Fibroblast of the aortic adventitia (primary cell): Measurements from ENCODE around the gene ARFGAP1. TPM values are rescaled to one million over a fixed set of nuclear protein-coding genes. Genes with fewer than 3 reads are reported as not detected.

Experiments used
- DNase-seq: peaks from one replicate; pipeline ENCODE4 v3.0.0-alpha.2; 2010; ENCODE audit warnings: low read depth
- H3K4me3 ChIP-seq: 2 replicates; pipeline ENCODE4 v1.5.1; 2011; ENCODE audit warnings: low read depth, mild to moderate bottlenecking, control low read depth, low read length, moderate library complexity
- total RNA-seq: library from RNA; depleted of rRNA; stranded (reverse); fragments of >200 nt; gene quantifications from 2 replicates; pipeline ENCODE4 v1.2.3, GENCODE V29; 2012; ENCODE audit warnings: low replicate concordance
- TF ChIP-seq, protein P1 (sequence below): IDR thresholded peaks from 2 replicates; pipeline ENCODE4 v1.5.1; 2011; ENCODE audit warnings: mild to moderate bottlenecking, low read length, control low read depth, inconsistent platforms; ENCODE audit not compliant: insufficient read depth

Gene ARFGAP1
- total RNA-seq, 1 donor, result 45.5 TPM

GRCh38 chr20:63241272-63241671, 31.3 kb upstream of the ARFGAP1 start:
- H3K4me3 ChIP-seq, result no peak overlapping the region
- DNase-seq, result no peak
- TF ChIP-seq, protein P1, sequence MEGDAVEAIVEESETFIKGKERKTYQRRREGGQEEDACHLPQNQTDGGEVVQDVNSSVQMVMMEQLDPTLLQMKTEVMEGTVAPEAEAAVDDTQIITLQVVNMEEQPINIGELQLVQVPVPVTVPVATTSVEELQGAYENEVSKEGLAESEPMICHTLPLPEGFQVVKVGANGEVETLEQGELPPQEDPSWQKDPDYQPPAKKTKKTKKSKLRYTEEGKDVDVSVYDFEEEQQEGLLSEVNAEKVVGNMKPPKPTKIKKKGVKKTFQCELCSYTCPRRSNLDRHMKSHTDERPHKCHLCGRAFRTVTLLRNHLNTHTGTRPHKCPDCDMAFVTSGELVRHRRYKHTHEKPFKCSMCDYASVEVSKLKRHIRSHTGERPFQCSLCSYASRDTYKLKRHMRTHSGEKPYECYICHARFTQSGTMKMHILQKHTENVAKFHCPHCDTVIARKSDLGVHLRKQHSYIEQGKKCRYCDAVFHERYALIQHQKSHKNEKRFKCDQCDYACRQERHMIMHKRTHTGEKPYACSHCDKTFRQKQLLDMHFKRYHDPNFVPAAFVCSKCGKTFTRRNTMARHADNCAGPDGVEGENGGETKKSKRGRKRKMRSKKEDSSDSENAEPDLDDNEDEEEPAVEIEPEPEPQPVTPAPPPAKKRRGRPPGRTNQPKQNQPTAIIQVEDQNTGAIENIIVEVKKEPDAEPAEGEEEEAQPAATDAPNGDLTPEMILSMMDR, result no peak

- no peak for DNase-seq
- H3K4me3 ChIP-seq, result no peak overlapping the region
- TF ChIP-seq, protein P1, result no peak
Observed at GRCh38 chr20:63242736-63243135, 29.9 kb upstream of the ARFGAP1 start.

- no peak for DNase-seq
- H3K4me3 ChIP-seq, result no peak overlapping the region
- TF ChIP-seq, protein P1, result no peak
Observed at GRCh38 chr20:63243604-63244247, 28.9 kb upstream of the ARFGAP1 start.

- TF ChIP-seq, protein P1, result no peak
- DNase-seq, result no peak
- no peak overlapping the region for H3K4me3 ChIP-seq
Observed at GRCh38 chr20:63244468-63244867, 28.1 kb upstream of the ARFGAP1 start.

- DNase-seq, result no peak
- TF ChIP-seq, protein P1, result no peak
- no peak overlapping the region for H3K4me3 ChIP-seq
Observed at GRCh38 chr20:63246490-63247288, 25.9 kb upstream of the ARFGAP1 start.

DNA sequence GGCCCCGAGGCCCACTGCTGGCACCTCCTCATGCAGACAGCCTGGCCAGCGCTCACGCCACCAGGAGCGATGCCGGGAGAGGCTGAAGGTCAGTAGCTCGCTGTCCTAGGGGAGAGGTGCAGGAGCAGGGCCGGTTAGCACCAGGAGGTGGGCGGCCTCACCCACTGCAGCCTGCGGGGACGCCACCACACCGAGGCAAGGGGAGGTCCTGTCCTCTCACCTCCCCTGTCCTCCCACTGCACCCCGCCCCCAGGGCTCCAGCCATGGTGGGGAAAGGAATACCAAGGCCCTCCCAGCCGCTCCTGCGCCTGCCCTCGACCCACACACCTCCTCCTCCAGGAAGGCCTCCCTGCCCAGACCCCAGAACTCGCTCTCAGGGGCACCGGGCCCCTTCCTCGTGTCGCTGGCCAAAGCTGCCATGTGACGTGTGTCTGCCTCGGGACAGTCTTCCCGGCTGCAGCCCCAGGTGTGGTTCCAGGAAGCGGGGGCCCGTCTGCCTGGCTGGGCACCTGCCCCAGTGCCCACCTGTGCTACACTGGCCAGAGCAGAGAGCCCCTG, 24.9 kb upstream of the ARFGAP1 start:
- no peak for DNase-seq
- TF ChIP-seq, protein P1, result no peak
- H3K4me3 ChIP-seq, result no peak overlapping the region
